ENCODE results near the gene COL13A1.

Gene COL13A1

GRCh38 chr10:69826094-69826493 is 24.4 kb downstream of the COL13A1 start:
- H3K4me1 ChIP-seq (ENCODE audit: insufficient read depth, low read length) = peaks cover 8% of the 10 kb centered on the region; the same call in 1 of the 2 replicates

DNA sequence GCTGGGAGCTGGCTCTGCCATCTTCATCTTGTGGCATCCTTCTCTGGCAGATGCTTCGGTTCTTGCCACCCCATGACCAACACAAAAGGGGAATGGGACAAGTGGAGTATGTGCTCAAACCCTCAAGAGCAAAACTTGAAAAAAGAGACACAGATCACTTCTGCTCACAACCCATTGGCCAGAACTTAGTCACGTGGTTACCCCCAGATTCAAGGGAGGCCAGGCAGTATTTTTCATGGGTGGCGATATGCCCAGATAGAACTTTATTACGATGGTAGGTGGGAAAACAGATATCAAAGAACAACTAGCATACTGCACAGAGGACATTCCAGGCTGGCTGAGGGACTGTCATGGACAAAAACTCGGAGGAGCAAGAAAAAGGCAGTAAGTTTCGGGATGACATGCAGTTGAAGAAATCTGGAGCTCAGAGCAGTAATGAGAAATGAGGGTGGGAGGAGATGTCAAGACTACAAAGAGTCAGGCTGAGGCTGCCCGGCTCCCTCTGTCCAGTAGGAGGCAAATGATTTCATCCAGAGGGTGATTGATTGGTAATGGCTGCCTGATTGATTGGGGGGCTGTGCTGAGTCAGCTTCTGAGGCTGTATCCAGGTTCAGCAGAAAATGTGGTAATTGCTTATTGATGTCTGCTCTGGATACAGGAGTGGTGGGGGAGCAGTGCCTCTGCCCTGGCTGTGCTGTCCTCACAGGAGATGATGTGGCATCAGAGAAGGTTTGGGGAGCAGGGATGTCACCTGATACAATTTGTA is 25.3 kb downstream of the COL13A1 start:
- no peaks in the 10 kb centered on the region for H3K27me3 ChIP-seq (ENCODE audit: insufficient read depth, low read length)
- H3K9me3 ChIP-seq (ENCODE audit: insufficient read depth, low read depth, low read length) = no peaks in the 10 kb centered on the region
- no peak overlapping the region; the same call in 1 of the 2 replicates for H3K9ac ChIP-seq (ENCODE audit: low read depth, low read length)
- H3K27ac ChIP-seq (ENCODE audit: low read length) = no peak overlapping the region
- peaks cover 8% of the 10 kb centered on the region; the same call in 1 of the 2 replicates for H3K4me1 ChIP-seq (ENCODE audit: insufficient read depth, low read length)
- H3K36me3 ChIP-seq (ENCODE audit: insufficient read depth, low read depth, low read length) = no peaks in the 10 kb centered on the region
- H3K4me3 ChIP-seq (ENCODE audit: low read length) = no peak overlapping the region

More at GRCh38 chr10:69826094-69826493, 24.4 kb downstream of the COL13A1 start:
- Histone ChIP-seq H3K27ac (ENCODE audit: low read length) (no peak overlapping the region), H3K27me3 (ENCODE audit: insufficient read depth, low read length) (no peaks in the 10 kb centered on the region), H3K9ac (ENCODE audit: low read depth, low read length) (no peak overlapping the region), H3K4me3 (ENCODE audit: low read length) (no peak overlapping the region), H3K36me3 (ENCODE audit: insufficient read depth, low read depth, low read length) (no peaks in the 10 kb centered on the region), H3K9me3 (ENCODE audit: insufficient read depth, low read depth, low read length) (no peaks in the 10 kb centered on the region)

- Histone ChIP-seq H3K4me3 (ENCODE audit: low read length) (no peak overlapping the region), H3K36me3 (ENCODE audit: insufficient read depth, low read depth, low read length) (no peaks in the 10 kb centered on the region), H3K27ac (ENCODE audit: low read length) (no peak overlapping the region), H3K4me1 (ENCODE audit: insufficient read depth, low read length) (peaks cover 8% of the 10 kb centered on the region; the same call in 1 of the 2 replicates), H3K9ac (ENCODE audit: low read depth, low read length) (no peak overlapping the region), H3K9me3 (ENCODE audit: insufficient read depth, low read depth, low read length) (no peaks in the 10 kb centered on the region), H3K27me3 (ENCODE audit: insufficient read depth, low read length) (no peaks in the 10 kb centered on the region)
These were observed 26.6 kb downstream of the COL13A1 start for GRCh38 chr10:69828144-69828870.

GRCh38 chr10:69829775-69830174 is 28.1 kb downstream of the COL13A1 start:
- H3K4me3 ChIP-seq (ENCODE audit: low read length) = no peak overlapping the region
- no peak overlapping the region for H3K27ac ChIP-seq (ENCODE audit: low read length)
- no peaks in the 10 kb centered on the region for H3K9me3 ChIP-seq (ENCODE audit: insufficient read depth, low read depth, low read length)
- no peak overlapping the region for H3K9ac ChIP-seq (ENCODE audit: low read depth, low read length)
- no peaks in the 10 kb centered on the region for H3K27me3 ChIP-seq (ENCODE audit: insufficient read depth, low read length)
- H3K36me3 ChIP-seq (ENCODE audit: insufficient read depth, low read depth, low read length) = no peaks in the 10 kb centered on the region
- H3K4me1 ChIP-seq (ENCODE audit: insufficient read depth, low read length) = peaks cover 8% of the 10 kb centered on the region; the same call in 1 of the 2 replicates

DNA sequence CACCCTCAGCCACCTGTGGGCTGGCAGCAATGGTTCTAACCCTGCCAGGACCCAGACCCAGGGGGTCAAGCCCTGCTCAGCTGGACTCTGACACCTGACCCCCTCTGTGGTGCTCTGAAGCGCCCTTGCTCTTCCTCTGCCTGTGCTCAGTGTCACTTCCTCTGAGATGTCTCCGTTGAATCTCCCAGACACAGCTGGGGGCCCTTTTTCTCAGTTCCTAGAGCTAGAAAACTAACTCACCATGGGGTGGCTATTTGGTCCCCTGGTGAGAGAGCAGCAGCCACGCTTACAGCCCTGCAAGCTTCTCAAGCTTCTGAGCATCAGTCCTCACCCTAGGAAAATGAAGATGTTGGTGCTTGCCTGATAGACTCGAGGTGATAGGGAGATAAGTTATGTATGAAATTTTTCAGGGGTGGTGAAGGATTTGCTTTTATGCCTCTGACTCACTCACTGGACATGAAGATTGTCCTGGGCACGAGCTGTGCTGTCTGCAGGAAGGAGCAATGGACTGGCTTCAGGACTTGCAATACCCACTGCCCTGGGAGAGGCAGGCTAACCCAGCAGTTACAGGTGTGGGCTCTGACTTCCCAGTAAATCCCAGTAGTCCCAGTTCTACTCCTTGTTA is 29.6 kb downstream of the COL13A1 start:
- Histone ChIP-seq H3K4me1 (ENCODE audit: insufficient read depth, low read length) (peaks cover 8% of the 10 kb centered on the region; the same call in 1 of the 2 replicates), H3K9ac (ENCODE audit: low read depth, low read length) (no peak overlapping the region), H3K36me3 (ENCODE audit: insufficient read depth, low read depth, low read length) (no peaks in the 10 kb centered on the region), H3K4me3 (ENCODE audit: low read length) (no peak overlapping the region), H3K27ac (ENCODE audit: low read length) (no peak overlapping the region), H3K27me3 (ENCODE audit: insufficient read depth, low read length) (no peaks in the 10 kb centered on the region), H3K9me3 (ENCODE audit: insufficient read depth, low read depth, low read length) (no peaks in the 10 kb centered on the region)

- no peaks in the 10 kb centered on the region for H3K9me3 ChIP-seq (ENCODE audit: insufficient read depth, low read depth, low read length)
- H3K9ac ChIP-seq (ENCODE audit: low read depth, low read length) = no peak overlapping the region
- H3K27me3 ChIP-seq (ENCODE audit: insufficient read depth, low read length) = no peaks in the 10 kb centered on the region
- no peak overlapping the region for H3K4me3 ChIP-seq (ENCODE audit: low read length)
- no peaks in the 10 kb centered on the region for H3K36me3 ChIP-seq (ENCODE audit: insufficient read depth, low read depth, low read length)
- H3K27ac ChIP-seq (ENCODE audit: low read length) = no peak overlapping the region
- H3K4me1 ChIP-seq (ENCODE audit: insufficient read depth, low read length) = peaks cover 19% of the 10 kb centered on the region; the same call in 1 of the 2 replicates
These were observed 33.5 kb downstream of the COL13A1 start for GRCh38 chr10:69835233-69835632.

DNA sequence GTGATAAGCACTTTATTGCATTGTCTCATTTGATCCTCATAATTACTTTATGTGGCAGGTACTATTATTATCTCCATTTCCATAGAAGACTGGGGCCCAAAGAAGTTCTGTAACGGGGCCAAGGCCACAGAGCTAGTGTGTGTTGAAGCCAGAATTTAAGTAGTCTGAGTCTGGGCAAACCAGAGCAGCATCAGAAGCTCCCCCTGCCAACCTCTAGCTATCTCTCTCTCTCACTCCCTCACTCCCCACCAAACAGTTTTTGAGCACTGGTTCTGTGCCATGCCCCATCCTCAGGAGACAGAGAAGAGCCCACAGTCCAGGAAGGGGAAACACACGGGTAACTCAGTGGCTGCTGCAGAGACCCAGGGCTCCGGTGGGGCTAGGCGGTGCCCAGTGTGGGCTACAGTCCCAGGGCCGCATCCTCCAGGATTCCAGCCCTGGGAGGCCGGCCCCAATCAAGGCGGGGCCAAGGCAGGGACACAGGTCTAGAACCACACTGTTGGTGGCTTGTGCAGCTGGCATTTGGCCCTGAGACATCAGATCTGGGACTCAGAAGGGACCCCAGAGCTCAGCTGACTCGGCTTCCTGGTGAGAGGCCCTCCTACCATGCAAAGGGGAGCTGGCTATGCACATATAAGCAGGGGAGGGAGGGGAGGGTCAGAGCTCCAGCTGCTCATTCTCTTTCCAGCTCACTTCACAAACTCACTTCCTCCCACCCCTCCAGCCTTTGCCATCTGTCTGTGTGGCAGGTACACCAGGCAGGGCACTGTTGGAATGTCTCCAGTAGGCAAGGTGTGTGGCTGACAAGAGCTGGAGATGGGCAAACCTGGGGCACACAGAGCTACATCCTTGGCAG is 34.4 kb downstream of the COL13A1 start:
- Histone ChIP-seq H3K27me3 (ENCODE audit: insufficient read depth, low read length) (no peaks in the 10 kb centered on the region; the same call in 1 of the 2 replicates), H3K27ac (ENCODE audit: low read length) (no peak overlapping the region), H3K4me3 (ENCODE audit: low read length) (no peak overlapping the region), H3K36me3 (ENCODE audit: insufficient read depth, low read depth, low read length) (no peaks in the 10 kb centered on the region), H3K9me3 (ENCODE audit: insufficient read depth, low read depth, low read length) (no peaks in the 10 kb centered on the region), H3K4me1 (ENCODE audit: insufficient read depth, low read length) (peaks cover 22% of the 10 kb centered on the region; the same call in 1 of the 2 replicates), H3K9ac (ENCODE audit: low read depth, low read length) (no peak overlapping the region)

DNA sequence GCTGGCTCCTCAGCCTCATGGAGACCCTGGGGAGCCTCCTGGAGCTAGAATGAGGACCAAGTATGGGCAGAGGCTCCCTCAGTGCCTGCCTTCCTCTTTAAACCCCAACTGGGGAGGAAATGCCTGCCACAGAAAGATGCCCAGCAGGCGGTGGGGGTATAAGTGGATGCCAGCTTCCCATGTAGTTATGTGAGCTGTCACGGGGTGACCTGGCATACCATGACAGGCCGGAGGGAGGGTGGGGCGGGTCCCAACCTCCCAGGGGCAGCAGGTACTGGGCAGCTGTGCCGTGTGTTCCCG is 35.0 kb downstream of the COL13A1 start:
- no peak overlapping the region for H3K4me3 ChIP-seq (ENCODE audit: low read length)
- no peak overlapping the region for H3K27ac ChIP-seq (ENCODE audit: low read length)
- no peaks in the 10 kb centered on the region for H3K9me3 ChIP-seq (ENCODE audit: insufficient read depth, low read depth, low read length)
- no peak overlapping the region for H3K9ac ChIP-seq (ENCODE audit: low read depth, low read length)
- H3K27me3 ChIP-seq (ENCODE audit: insufficient read depth, low read length) = no peaks in the 10 kb centered on the region; the same call in 1 of the 2 replicates
- peaks cover 22% of the 10 kb centered on the region; the same call in 1 of the 2 replicates for H3K4me1 ChIP-seq (ENCODE audit: insufficient read depth, low read length)
- H3K36me3 ChIP-seq (ENCODE audit: insufficient read depth, low read depth, low read length) = no peaks in the 10 kb centered on the region

DNA sequence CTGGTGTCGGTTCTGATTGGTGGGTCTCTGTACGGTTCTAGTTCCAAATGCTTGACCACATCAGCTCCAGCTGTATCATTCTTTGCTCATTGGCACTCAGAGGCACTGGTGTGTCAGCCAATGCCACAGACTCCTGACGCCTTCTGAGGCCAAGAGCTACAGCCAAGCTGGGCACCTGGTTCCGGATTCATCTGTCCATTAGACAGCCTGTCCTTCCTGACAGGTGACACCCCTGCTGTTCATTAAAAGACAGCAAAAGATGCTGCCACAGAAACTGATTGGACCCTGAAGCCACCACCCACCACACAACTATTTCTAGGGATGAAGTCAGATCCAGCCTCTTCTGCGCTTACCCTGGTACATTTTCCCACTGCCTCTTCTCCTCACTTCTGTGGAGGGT is 35.6 kb downstream of the COL13A1 start:
- Histone ChIP-seq H3K27ac (ENCODE audit: low read length) (no peak overlapping the region), H3K4me1 (ENCODE audit: insufficient read depth, low read length) (peaks cover 22% of the 10 kb centered on the region; the same call in 1 of the 2 replicates), H3K27me3 (ENCODE audit: insufficient read depth, low read length) (no peaks in the 10 kb centered on the region; the same call in 1 of the 2 replicates), H3K4me3 (ENCODE audit: low read length) (no peak overlapping the region), H3K9me3 (ENCODE audit: insufficient read depth, low read depth, low read length) (no peaks in the 10 kb centered on the region), H3K36me3 (ENCODE audit: insufficient read depth, low read depth, low read length) (no peaks in the 10 kb centered on the region), H3K9ac (ENCODE audit: low read depth, low read length) (no peak overlapping the region)

DNA sequence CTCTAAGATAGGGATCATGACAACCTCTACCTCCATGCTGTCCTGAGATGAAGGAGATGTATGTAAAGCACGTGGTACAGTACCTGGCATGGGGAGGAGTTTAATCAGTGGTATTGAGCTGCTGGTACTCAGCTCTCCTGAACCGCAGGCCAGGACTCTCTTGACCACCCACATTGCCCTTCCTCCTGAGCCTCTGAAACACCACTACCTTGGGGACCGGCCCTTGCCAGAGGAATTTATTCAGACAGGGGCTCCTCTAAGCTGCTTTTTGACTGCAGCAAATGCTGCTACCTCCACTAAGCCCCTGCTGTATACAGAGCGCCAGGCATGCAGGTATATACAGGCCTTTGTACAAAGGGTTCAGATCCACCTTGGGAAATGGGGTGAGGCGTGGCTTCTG is 36.7 kb downstream of the COL13A1 start:
- no peaks in the 10 kb centered on the region for H3K36me3 ChIP-seq (ENCODE audit: insufficient read depth, low read depth, low read length)
- no peaks in the 10 kb centered on the region for H3K9me3 ChIP-seq (ENCODE audit: insufficient read depth, low read depth, low read length)
- peaks cover 22% of the 10 kb centered on the region; the same call in 1 of the 2 replicates for H3K4me1 ChIP-seq (ENCODE audit: insufficient read depth, low read length)
- H3K27me3 ChIP-seq (ENCODE audit: insufficient read depth, low read length) = no peaks in the 10 kb centered on the region; the same call in 1 of the 2 replicates
- H3K9ac ChIP-seq (ENCODE audit: low read depth, low read length) = no peak overlapping the region
- H3K27ac ChIP-seq (ENCODE audit: low read length) = no peak overlapping the region
- H3K4me3 ChIP-seq (ENCODE audit: low read length) = no peak overlapping the region

- Histone ChIP-seq H3K4me3 (ENCODE audit: low read length) (no peak overlapping the region), H3K36me3 (ENCODE audit: insufficient read depth, low read depth, low read length) (no peaks in the 10 kb centered on the region), H3K9ac (ENCODE audit: low read depth, low read length) (no peak overlapping the region), H3K27me3 (ENCODE audit: insufficient read depth, low read length) (no peaks in the 10 kb centered on the region; the same call in 1 of the 2 replicates), H3K9me3 (ENCODE audit: insufficient read depth, low read depth, low read length) (no peaks in the 10 kb centered on the region), H3K27ac (ENCODE audit: low read length) (no peak overlapping the region), H3K4me1 (ENCODE audit: insufficient read depth, low read length) (peaks cover 22% of the 10 kb centered on the region; the same call in 1 of the 2 replicates)
These were observed 37.1 kb downstream of the COL13A1 start for GRCh38 chr10:69838853-69839252.
